ENCODE measurements around the gene STOX1.
"Not testable (repeated sequence)": the region's sequence is repeated elsewhere in the genome, so short reads cannot be mapped to it uniquely, and the experiment has no call there.

The STOX1 gene

DNA sequence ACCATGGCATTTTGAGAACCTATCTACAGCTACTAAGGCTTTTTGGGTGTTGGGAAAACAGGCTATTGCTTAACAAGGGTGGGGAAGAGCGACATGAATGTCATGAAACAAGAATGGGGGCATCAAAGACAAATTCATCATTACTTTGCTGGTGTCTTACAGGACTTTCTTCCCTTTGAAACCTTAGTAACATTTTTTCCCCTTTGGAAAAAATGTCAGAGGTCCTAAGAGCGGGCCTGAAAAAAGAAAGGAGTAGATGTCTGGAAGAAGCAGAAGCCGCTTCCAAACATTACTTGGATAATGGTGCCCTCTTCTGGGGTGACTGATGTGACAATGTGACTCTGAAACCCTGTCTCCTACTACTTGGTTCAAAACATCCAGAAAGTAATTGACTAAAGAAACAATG, 70.0 kb downstream of the STOX1 start:
- DNase-seq, result no peak

DNA sequence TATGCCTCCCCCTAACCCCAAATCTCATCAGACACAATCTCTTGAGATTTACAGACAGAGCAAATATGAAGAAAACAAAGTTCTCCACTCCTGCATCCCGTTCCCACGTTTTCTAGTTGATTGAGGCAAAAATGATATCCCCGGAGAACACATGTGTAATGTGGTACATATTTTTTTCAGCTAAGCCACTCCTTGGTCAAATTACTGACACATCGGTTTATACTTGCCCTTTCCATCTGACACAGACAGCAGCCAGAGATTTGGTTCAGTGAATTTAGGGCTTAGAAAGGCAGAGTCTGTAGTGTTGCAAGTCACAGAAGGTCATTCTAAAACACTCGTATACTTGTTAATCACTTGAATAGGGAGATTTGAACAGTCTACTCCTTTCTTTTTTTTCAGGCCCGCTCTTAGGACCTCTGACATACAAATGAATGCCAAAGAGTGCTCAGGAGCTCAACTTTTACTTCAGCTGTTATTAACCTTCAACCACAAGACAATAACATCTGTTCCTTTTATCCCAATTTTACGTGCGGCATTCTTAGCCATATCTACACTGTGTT, 71.9 kb downstream of the STOX1 start:
- DNase-seq, result no peak

DNA sequence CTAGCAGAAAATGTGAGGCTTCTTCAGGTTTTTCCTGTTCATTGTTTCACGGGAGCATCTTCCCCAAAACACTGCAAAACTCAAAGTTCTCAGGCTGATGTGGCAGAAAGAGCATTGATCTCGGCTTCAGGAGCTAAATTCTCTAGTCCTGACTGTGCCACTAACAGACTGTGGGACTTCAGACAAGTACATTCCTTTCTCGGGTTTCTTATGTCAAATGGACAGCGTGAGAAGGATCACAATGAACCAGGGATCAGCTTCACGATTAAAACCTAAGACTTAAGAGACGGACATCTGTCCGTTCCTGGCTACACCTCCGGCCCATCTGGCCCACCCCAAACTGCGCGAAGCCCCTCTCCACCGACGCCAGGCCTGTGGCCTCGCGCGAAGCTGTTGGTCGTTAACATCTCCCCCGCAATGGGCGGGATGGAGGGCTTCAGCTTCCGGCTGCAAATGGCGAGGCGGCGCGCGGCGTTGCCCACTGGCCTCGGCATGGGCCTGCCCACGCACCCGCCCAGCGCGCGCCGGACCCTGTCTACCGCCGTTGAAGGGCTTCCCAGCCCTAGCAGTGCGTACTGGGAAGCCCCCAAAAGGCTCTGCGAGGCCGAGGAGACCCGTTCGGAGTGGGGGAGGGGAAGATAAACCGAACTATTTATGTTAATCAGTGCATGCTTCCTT, 73.2 kb downstream of the STOX1 start:
- DNase-seq, result peak in 2 of 4 experiments; percentile 71 to 75

GRCh38 chr10:68901105-68901927, 74.0 kb downstream of the STOX1 start, which contains the start of gene DDX50:
Gene DDX50 (plus strand): TSS chr10:68901315. CDS start chr10:68901385, 70 bp downstream.
- peak; percentile 86 to 90 (median 89) for DNase-seq

- DNase-seq, result no peak
Observed at GRCh38 chr10:68902382-68902781, 75.1 kb downstream of the STOX1 start.

DNA sequence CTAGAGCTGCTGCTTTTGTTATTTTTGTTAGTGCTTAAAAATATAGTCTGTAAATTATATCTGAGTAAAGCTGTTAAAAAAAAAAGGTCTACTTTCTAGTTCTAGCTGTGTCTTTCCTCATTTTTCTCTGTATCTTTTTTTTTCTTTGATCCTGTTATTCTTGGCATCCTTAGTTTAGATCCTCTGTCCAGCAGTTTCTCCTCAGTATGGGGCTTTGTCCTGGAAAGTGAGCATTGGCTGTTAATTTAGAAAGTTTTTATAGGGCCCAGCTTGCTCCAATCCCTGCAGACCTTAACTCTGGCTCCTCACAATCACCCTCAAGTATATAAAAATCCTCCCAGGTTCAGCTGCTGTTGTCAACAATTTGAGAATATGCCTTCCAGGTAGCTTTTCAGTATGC, 97.3 kb downstream of the STOX1 start:
- DNase-seq, result no peak

DNA sequence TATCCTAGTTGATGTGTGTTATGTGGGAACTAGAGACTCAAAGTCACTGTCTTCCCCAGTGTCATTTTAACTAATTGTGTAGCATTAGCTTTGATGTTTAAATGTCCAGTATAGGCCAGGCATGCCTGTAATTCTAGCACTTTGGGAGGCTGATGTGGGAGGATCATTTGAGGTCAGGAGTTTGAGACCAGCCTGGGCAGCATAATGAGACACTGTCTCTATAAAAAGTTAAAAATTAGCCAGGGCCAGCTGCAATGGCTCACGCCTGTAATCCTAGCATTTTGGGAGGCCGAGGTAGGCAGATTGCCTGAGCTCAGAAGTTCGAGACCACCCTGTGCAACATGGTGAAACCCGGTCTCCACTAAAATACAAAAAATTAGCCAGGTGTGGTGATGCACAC, 98.2 kb downstream of the STOX1 start:
- no peak for DNase-seq

- not testable (repeated sequence) for DNase-seq
Observed at GRCh38 chr10:68929157-68929556, 101.8 kb downstream of the STOX1 start.

DNA sequence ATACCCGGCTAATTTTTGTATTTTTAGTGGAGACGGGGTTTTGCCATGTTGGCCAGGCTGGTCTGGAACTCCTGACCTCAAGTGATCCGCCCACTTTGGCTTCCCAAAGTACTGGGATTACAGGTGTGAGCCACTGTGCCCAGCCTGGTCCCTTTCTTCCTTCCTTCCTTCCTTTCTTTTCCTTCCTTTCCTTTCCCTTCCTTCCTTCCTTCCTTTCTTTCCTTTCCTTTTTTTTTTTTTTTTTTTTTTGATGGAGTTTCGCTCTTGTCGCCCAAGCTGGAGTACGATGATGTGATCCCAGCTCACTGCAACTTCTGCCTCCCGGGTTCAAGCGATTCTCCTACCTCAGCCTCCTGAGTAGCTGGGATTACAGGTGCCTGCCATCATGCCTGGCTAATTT, 102.6 kb downstream of the STOX1 start:
- DNase-seq, result not testable (repeated sequence)

- not testable (repeated sequence) for DNase-seq
Observed at GRCh38 chr10:68932860-68933259, 105.5 kb downstream of the STOX1 start.

- no peak for DNase-seq
Observed at GRCh38 chr10:68934994-68935393, 107.7 kb downstream of the STOX1 start.

DNA sequence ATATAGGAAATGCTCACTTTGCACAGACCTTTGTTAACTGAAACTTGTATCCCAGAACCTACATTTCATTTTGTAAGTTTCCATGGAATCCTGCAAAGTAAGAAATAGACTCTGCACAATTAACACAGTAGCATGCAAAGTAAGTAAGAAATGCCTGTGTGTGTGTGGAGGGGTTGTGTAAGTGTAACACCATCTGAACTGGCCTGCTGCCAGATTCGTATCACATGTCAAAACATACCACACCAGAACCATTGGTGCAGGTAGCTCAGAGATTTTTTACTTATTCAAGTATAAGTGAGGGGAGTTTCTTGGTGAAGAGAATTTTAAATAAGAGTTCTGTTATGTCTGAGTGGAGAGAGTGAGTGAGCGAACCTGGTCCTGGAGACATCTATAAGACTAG, 110.8 kb downstream of the STOX1 start:
- DNase-seq, result no peak

DNA sequence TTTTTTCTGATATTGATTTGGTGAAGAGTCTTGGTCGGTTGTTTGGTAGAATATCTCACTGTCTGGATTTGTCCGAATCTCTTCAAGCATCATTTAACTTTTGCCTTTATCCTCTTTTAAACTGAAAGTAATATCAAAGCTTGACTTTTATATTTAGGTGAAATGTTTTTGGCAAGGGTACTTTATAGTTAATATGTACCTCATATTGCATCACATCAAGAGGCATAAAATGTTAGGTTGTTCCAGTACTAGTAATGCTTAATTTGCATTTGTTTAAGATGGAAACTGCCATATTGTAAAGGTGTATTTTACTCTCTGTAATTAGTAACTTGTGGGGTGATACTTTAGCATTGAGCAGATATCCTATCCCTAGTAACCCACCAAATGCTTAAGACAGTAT, 111.6 kb downstream of the STOX1 start:
- DNase-seq, result no peak

GRCh38 chr10:68940917-68941316, 113.6 kb downstream of the STOX1 start:
- not testable (repeated sequence) for DNase-seq

Measured in activated CD4-positive, CD25-positive, alpha-beta regulatory T cell (primary cell).